Lower lobe of right lung (tissue), 2 donors: ENCODE measurements around the gene SMIM38. TPM values are rescaled to one million over a fixed set of nuclear protein-coding genes. Genes with fewer than 3 reads are reported as not detected.

Experiments
- ATAC-seq, 2 donors: fragments of 200-7000 bp; cut with Tn5 transposase; one replicate each; pipeline ENCODE4 v1.9.1; 2020 to 2022; ENCODE audit warnings: mild to moderate bottlenecking in 2 of 2, moderate library complexity in 2 of 2
- DNase-seq: peaks from one replicate; pipeline ENCODE4 v3.0.0-alpha.2; 2020
- H3K27ac ChIP-seq: fragments of 200-600 bp; one replicate; pipeline ENCODE4 v1.8.0; 2022
- H3K27me3 ChIP-seq: fragments of 200-600 bp; one replicate; pipeline ENCODE4 v1.8.0; 2022; ENCODE audit warnings: low read depth
- H3K36me3 ChIP-seq: fragments of 200-600 bp; one replicate; pipeline ENCODE4 v1.8.0; 2022; ENCODE audit warnings: mild to moderate bottlenecking
- H3K4me1 ChIP-seq: fragments of 200-600 bp; one replicate; pipeline ENCODE4 v1.8.0; 2022
- H3K4me3 ChIP-seq: fragments of 200-600 bp; one replicate; pipeline ENCODE4 v1.8.0; 2022; ENCODE audit warnings: mild to moderate bottlenecking
- H3K9me3 ChIP-seq: fragments of 200-600 bp; one replicate; pipeline ENCODE4 v1.8.0; 2022
- intact Hi-C: fragments of 100-400 bp; cut with DNase I; formaldehyde crosslinking; loops from one replicate; pipeline ENCODE4 v1.11.0; 2022
- total RNA-seq: library from RNA; stranded (reverse); fragmentation: NEBNext Ultra II Directional; extraction: Animal tissue kit (Norgen Biotek cat#: 25700); gene quantifications from one replicate; pipeline ENCODE4 v1.2.1, GENCODE V29; 2021
- TF ChIP-seq, protein P1 (sequence below): fragments of 200-600 bp; IDR thresholded peaks from one replicate; pipeline ENCODE4 v1.8.0; 2022; ENCODE audit warnings: antibody characterized with exemption, mild to moderate bottlenecking
- donor health status: DM: no; HTN: yes; CAD: no; lungs with severe emphysema.

SMIM38 gene
- total RNA-seq, 1 donor from 2014 or later, result not detected

DNA sequence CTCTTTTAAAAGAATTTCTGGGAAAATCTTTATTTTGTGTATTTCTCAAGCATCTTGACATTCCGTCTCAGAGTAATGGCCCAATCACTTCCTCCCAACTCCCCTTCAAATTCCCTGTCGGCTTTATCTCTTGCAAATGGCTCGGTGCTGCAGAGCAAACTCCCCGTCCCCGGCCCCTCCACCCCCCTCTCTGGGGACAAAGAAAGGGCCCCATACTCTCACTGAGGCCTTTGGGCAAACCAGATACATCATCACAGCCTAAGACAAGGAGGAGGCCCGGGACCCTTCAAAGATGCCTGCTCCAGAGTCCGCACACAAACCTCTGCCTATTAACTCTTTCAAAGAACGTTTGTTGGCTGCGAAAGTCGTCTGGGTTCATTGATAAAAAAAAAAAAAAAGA is 3.9 kb upstream of the SMIM38 start:
- no peaks in the 10 kb centered on the region for H3K36me3 ChIP-seq
- H3K27ac ChIP-seq, result no peak overlapping the region
- H3K27me3 ChIP-seq, result no peaks in the 10 kb centered on the region
- no peak overlapping the region for H3K4me3 ChIP-seq
- H3K4me1 ChIP-seq, result peaks cover 11% of the 10 kb centered on the region
- DNase-seq, result no peak
- no peak for ATAC-seq
- no peaks in the 10 kb centered on the region for H3K9me3 ChIP-seq
- TF ChIP-seq, protein P1, sequence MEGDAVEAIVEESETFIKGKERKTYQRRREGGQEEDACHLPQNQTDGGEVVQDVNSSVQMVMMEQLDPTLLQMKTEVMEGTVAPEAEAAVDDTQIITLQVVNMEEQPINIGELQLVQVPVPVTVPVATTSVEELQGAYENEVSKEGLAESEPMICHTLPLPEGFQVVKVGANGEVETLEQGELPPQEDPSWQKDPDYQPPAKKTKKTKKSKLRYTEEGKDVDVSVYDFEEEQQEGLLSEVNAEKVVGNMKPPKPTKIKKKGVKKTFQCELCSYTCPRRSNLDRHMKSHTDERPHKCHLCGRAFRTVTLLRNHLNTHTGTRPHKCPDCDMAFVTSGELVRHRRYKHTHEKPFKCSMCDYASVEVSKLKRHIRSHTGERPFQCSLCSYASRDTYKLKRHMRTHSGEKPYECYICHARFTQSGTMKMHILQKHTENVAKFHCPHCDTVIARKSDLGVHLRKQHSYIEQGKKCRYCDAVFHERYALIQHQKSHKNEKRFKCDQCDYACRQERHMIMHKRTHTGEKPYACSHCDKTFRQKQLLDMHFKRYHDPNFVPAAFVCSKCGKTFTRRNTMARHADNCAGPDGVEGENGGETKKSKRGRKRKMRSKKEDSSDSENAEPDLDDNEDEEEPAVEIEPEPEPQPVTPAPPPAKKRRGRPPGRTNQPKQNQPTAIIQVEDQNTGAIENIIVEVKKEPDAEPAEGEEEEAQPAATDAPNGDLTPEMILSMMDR, result no peak
- intact Hi-C loops, result no loop called here

DNA sequence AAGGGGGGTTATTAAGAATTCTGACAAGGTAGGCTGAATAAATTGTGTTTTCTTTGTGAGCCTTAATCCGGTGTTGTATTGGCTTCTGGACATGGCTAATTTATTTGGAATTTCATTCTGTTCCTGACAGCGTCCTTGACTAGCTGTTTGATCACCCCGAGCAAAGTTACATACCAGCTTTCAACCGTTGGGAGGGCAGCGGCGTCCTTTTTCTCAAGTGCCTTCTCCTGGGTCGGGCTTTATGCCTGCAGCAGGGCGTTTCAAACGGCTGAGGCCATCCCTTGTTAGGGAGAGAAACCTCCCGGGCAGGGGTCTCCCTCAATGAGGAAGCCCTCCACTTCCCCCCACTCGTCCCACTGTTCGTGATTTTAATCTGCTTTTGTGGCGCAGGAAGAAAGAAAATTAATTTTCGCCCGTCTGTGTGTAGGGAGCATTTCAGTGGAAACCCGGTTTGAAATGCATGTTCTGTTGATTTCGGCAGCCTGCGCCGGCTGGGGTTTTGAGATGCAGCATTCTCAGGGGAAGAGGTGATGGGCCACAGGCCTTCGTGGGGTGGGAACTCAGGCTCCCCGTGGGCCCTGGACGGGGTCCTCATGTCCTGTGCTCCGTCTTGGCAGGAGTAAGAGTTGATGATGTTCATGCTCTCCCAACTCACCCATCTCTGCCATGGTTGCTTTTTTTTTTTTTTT is 2.9 kb upstream of the SMIM38 start:
- Histone ChIP-seq H3K27ac (no peak overlapping the region), H3K4me3 (no peak overlapping the region), H3K9me3 (no peaks in the 10 kb centered on the region), H3K27me3 (peaks cover 7% of the 10 kb centered on the region), H3K4me1 (peaks cover 21% of the 10 kb centered on the region), H3K36me3 (no peaks in the 10 kb centered on the region)
- ATAC-seq (no peak), DNase-seq (no peak)
- TF ChIP-seq, protein P1, result no peak
- intact Hi-C loops, result no loop called here

DNA sequence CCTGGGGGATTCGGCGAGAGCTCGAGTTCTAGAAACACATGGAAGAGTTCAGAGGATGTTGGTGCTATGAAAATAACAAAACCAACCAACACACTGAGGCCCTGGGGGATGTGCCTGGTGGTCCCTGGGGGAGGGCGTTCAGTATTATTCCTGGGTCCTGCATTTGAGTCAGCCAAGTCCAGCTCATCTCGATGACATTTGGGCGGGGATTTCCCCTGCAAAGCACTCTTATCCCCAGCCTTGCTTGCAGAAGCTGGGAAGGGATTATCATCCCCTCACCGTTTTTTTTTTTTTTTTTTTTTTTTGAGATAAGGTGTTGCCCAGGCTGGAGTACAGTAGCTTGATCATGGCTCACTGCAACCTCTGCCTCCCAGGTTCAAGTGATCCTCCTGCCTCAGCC is 2.1 kb upstream of the SMIM38 start:
- no peak for ATAC-seq

DNA sequence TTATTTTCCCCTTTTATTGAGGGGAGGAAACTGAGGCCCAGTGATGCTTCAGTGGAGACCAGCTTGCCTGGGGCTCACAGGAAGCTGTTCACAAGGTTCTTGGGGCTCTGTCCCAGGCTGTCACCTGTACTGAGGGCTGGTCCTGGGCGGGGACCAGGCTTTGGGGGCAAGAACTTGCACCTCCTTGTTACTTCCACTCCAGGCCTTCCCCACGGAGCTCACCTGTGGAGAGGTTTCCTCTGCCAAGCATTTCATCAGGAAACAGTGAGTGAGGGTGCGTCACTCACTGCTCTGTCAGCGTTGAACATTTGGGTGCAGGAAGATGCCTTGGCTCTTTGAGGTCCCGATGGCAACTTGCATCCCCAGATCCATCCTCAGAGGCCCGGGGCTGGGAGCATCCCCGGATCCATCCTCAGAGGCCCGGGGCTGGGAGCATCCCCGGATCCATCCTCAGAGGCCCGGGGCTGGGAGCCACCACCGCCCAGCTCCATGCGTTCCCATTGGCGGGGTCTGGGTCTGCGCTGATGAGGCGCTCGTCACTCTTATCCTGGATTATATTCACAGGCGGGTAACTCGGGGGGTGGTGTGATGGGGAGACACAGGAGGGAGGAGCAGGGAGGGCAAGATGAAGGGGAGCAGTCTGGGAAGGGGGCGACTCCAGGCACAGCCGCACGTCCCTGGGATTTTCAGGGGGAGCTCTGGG is 1.4 kb upstream of the SMIM38 start:
- H3K27me3 ChIP-seq, result peaks cover 7% of the 10 kb centered on the region
- no peak overlapping the region for H3K27ac ChIP-seq
- H3K4me1 ChIP-seq, result peaks cover 21% of the 10 kb centered on the region
- H3K9me3 ChIP-seq, result no peaks in the 10 kb centered on the region
- DNase-seq (no peak), ATAC-seq (no peak)
- intact Hi-C loops, result no loop called here
- no peaks in the 10 kb centered on the region for H3K36me3 ChIP-seq
- TF ChIP-seq, protein P1, result no peak
- no peak overlapping the region for H3K4me3 ChIP-seq

More for the DNA sequence above, 2.1 kb upstream of the SMIM38 start:
- TF ChIP-seq, protein P1, result no peak
- peaks cover 21% of the 10 kb centered on the region for H3K4me1 ChIP-seq
- no peaks in the 10 kb centered on the region for H3K36me3 ChIP-seq
- intact Hi-C loops, result no loop called here
- no peaks in the 10 kb centered on the region for H3K9me3 ChIP-seq
- H3K4me3 ChIP-seq, result no peak overlapping the region
- peaks cover 7% of the 10 kb centered on the region for H3K27me3 ChIP-seq
- no peak overlapping the region for H3K27ac ChIP-seq
- no peak for DNase-seq

DNA sequence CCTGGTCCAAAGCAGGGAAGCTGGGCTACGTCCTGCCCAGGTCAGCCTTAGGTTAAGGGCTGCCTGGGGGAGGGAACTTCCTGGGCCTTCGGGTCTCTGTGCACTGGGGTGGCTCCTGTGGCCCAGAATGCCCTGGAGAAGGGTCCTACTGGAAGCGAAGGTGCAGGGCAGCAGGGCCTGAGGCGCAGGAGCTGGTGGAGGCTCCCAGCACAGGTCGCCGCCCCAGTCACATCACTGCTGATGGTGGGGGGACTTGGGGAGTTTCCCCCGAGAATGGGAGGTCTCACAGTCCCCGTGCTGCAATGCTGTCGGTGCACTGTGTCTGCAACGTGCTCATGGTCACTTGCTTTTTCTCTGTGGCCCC is 815 bp upstream of the SMIM38 start:
- no peaks in the 10 kb centered on the region for H3K36me3 ChIP-seq
- H3K27ac ChIP-seq, result no peak overlapping the region
- no peaks in the 10 kb centered on the region for H3K9me3 ChIP-seq
- peaks cover 7% of the 10 kb centered on the region for H3K27me3 ChIP-seq
- intact Hi-C loops, result no loop called here
- H3K4me3 ChIP-seq, result no peak overlapping the region
- ATAC-seq (no peak), DNase-seq (no peak)
- peaks cover 21% of the 10 kb centered on the region for H3K4me1 ChIP-seq
- TF ChIP-seq, protein P1, result no peak
